HG03378 (cell line): ENCODE measurements around the gene PDILT.
"Not testable (repeated sequence)": the region's sequence is repeated elsewhere in the genome, so short reads cannot be mapped to it uniquely, and the experiment has no call there.

Experiments
- ATAC-seq: cut with Tn5 transposase; IDR thresholded peaks from one replicate; pipeline ENCODE4 v1.9.1; 2021; ENCODE audit warnings: mild to moderate bottlenecking, moderate library complexity; ENCODE audit not compliant: unreplicated experiment

PDILT gene

GRCh38 chr16:20325005-20325404 is 79.5 kb downstream of the PDILT start:
- no peak for ATAC-seq

DNA sequence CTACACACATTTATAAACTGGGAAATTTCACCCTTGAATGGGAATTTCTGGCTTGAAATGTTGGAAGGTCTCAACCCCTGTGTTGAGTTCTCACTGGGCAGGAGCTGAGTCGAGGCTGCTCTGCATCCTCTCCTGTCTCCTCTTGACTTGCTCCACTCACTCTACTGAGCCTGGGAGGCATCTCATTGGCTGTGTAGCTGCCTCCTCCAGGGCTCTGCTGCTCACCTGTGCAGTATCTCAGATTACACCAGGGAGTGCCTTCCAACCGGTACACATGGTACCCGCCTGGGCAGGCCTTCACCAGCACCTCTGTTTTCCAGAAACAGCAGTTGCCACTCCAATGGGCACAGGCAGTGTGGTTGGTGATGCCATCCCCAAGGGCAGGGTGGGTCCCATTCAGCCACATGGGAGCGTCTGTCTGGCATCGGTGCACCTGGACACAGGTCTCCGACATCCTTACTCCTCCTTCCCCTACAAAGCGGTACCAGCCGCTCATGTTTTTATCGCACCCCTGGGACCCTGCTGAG is 80.9 kb downstream of the PDILT start:
- ATAC-seq = no peak

- ATAC-seq = no peak
Measured at GRCh38 chr16:20322696-20323095, 81.8 kb downstream of the PDILT start.

DNA sequence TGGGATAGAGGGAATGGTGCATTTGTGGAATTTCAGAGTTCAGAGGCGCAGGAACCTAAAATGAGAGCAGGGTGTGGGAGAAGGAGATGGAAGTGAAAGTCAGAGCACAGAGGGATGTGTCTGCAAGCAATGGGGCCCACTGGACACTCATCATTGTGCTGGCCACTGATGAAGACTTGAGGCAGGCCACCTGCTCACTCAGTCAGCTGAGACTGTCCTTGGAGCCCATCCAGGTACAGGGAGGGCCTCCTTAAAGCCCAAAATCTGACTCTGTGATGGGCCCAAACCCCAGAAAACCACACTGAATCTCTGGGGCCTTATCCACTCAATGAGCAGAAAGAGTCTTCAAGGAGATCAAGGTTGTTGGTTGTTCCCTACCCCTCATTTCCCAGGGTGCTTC is 82.9 kb downstream of the PDILT start:
- no peak for ATAC-seq

DNA sequence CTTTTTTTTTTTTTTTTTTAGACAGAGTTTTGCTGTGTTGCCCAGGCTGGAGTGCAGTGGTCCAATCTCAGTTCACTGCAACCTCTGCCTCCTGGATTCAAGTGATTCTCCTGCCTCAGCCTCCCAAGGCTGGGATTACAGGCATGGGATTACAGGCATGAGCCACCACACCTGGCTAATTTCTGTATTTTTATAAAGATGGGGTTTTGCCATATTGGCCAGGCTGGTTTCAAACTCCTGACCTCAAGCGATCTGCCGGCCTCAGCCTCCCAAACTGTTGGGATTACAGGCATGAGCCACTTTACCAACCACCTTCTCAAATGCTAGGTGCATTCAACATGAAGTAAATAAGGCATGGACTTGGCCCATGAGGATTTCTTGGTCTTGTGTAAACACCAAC is 83.5 kb downstream of the PDILT start:
- not testable (repeated sequence) for ATAC-seq

DNA sequence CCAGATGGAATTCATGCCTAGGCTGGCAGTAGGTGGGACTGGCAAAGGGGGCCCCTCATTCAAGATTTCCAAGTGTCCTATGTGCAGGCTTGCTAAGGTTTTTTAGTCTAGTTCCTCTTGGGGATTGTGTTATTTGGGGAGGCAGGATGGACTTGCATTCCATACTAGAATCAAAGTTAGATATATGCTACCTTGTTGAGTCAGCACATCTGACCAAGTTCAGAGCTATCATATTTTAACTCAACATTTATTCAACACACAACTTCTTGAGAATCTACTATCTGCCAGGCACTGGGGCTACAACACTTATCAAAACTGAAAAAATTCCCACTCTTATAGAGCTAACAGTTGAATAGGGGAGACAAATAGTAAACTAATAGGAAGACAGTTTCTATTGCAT is 83.9 kb downstream of the PDILT start:
- ATAC-seq = no peak

GRCh38 chr16:20320178-20320577 is 84.4 kb downstream of the PDILT start:
- no peak for ATAC-seq

DNA sequence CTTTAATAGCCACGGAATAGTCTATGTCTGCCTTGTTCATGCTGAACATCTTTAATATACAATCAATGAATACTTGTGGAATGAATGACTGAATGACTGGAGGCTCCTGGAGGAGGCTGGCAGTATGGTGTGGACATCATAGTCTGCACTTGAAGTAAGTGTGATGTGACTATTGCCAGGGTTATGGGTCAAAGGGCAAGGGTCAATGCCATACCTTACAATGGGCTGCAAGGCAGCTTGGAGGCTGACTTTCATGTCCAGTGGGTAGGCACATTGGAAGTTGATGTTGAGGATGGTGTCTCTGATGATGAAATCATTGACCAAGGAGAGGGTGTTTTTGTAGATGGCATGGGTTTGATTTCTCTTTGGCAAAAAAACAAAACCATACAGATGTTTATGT is 85.1 kb downstream of the PDILT start:
- no peak for ATAC-seq

DNA sequence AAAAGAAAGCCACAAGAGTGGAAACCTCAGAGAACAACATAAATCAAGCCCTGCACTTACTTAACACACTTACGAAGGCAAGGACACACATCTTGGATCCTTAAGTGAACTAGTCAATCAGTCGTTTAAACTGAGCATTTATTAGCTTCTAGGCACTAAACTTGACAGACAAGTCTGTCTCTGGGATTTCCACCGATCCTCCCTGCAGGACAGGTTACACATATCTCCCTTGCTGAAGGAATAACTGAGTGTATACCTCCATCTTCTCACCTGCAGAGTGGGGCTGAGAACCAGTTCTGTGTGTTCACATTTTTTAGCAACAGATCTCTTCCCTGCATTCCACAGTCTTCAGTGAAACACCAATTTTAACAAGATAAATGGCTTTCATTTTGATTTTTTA is 86.1 kb downstream of the PDILT start:
- ATAC-seq = no peak

GRCh38 chr16:20318006-20318405 is 86.5 kb downstream of the PDILT start:
- no peak for ATAC-seq

- ATAC-seq = no peak
Measured at GRCh38 chr16:20317117-20317516, 87.4 kb downstream of the PDILT start.

- ATAC-seq = no peak
Measured at GRCh38 chr16:20316715-20317114, 87.8 kb downstream of the PDILT start.

DNA sequence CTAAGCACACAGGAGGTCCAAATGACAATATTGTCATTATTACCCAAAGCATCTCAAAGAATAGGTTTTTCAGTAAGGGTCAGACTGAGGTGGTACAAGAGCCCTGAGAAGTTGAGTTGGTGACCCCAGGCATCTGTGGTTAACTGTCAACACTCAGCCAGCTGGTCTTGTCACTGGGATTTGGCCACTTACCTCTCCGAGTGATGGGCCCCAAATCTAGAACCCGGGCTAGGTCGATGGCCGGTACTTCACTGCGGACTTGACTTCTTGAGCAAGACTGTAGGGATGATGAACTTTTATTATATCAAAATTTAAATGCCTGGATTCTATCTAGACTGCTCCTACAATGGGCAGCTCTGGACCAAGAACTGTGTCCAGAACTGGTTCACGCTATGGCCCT is 88.8 kb downstream of the PDILT start:
- no peak for ATAC-seq

DNA sequence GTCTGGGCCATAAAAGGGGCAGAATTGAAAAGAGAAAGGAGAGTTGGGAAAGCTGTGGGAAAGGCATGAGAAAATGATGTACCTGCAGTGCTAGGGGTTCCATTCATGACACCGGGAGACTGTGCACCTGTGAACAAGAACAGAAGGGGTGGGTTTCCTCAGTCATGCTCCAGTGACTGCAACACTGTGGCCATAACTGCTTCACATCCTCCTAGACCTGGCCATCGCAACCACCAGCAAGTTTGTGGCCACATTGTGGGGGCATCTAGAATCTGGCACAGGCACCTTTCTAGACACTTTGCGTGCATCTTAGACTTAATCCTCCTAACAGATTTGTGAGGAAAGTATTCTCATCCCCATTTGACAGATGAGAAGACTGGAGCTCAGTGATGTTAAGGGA is 90.0 kb downstream of the PDILT start:
- ATAC-seq = no peak

DNA sequence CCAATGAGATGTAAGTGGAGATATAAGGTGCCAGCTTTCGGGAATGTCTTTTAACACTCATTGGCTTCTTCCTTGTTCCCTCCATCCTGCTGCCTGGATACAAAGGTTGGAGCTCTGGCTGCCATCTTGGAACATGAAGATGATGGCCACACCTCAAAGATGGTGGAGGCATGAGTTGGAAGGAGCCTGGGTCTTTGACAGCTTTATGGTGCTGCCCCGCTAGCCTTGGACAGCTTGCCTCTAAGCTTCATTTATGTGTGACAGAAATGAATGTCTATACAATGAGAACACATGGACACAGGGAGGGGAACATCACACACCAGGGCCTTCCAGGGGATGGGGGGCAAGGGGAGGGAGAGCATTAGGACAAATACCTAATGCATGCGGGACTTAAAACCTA is 90.8 kb downstream of the PDILT start:
- ATAC-seq = no peak

DNA sequence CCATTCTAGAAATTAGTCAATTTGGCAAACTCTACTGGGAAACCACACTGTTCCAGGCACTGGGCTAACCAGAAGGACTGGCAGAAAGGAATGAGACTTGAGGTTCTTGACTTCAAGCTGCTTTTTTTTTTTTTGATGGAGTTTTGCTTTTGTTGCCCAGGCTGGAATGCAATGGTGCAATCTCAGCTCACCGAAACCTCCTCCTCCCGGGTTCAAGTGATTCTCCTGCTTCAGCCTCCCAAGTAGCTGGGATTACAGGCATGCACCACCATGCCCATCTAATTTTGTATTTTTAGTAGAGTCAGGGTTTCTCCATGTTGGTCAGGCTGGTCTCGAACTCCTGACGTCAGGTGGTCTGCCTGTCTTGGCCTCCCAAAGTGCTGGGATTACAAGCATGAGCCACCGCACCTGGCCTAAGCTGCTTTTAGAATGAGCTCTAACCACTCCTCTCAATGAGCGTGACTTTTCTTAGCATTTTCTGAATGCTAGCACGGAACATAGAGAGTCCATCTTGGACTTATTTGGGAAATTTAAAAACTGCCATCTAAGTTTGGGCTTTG is 91.9 kb downstream of the PDILT start:
- not testable (repeated sequence) for ATAC-seq

GRCh38 chr16:20311548-20311947 is 93.0 kb downstream of the PDILT start:
- no peak for ATAC-seq

DNA sequence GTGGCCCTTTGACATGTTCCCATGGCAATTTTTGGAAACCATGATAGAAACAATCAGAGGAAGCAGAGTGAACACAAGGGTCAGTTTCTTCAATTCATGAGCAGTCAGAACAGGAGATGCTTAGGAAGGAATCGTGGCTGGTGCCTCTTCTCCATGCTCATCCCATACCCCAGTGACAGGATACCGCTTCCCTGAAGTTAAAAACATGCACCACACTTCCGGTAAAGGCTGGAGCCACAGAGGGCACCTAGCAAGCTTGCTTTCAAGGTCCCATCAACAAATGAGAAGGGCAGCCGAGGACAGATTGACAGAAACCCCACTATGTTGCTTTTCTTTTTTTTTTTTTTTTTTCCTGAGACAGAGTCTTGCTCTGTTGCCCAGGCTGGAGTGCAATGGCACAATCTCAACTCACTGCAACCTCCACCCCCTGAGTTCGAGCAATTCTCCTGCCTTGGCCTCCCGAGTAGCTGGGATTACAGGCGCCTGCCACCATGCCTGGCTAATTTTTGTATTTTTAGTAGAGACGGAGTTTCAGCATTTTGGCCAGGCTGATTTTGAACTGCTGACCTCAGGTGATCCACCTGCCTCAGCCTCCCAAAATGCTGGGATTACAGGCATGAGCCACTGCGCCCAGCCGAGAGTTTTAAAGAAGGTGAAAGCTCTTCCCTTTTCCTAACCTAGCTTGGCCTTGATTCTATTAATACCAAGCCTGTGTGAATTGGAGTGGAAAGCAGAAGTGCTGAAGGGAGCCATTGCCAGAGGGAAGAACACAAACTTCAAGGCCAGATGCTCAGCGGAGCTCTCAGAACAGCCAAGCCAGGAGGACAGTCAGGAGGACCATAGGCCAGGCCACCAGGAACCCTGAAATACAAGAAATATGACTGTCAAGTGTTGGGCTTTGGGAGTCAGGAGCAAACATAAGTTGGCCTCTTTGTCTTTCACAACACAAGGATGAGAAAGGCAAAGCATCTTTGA is 93.8 kb downstream of the PDILT start:
- no peak for ATAC-seq

DNA sequence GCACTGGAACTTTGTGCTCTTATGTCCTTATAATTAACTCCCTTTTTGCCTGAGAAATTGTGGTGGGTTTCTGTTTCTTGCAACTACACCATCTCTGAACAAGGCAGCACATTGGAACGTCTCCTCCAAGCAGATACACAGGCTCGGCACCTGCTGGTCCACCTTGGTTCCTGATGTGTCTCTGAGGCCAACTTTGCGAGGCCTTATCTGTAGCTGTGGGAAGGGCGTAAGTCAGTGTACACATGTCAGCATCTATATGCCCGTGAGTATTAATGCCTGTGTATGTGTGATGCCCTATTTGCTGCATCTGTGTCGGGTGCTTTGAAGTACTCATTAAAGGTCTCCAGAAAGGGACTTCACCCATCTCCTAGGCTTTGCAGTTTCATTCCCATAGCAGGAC is 94.8 kb downstream of the PDILT start:
- no peak for ATAC-seq
